ENCODE data around the gene PPFIBP1. TPM values are rescaled to one million over a fixed set of nuclear protein-coding genes. Genes with fewer than 3 reads are reported as not detected.
A peak's percentile ranks its signal among the peaks of the same experiment; 100 is the strongest.

PPFIBP1 gene
- total RNA-seq, 1 donor: 179 TPM

- Histone ChIP-seq H3K79me2 (ENCODE audit: insufficient read depth, low read length) (peaks cover 92% of the 10 kb centered on the region), H3K4me2 (ENCODE audit: insufficient read depth, low read length) (peak overlapping the region; percentile 75), H4K20me1 (ENCODE audit: insufficient read depth, low read length) (no peaks in the 10 kb centered on the region), H2AFZ (ENCODE audit: low read length) (no peak overlapping the region), H3K27me3 (ENCODE audit: insufficient read depth, low read length) (no peaks in the 10 kb centered on the region), H3K9me3 (ENCODE audit: low read depth, low read length) (no peaks in the 10 kb centered on the region), H3K4me1 (ENCODE audit: insufficient read depth, low read length) (peaks cover 89% of the 10 kb centered on the region), H3K4me3 (ENCODE audit: insufficient read depth, low read length) (no peak overlapping the region), H3K36me3 (ENCODE audit: insufficient read depth, low read length) (peaks cover 3% of the 10 kb centered on the region), H3K27ac (ENCODE audit: low read depth, low read length) (peak overlapping the region; percentile 96)
- TF ChIP-seq CTCF (IDR thresholded peaks at IDR 0.05; ENCODE audit: extremely low read depth, low read depth, low read length): no peak
- DNase-seq (ENCODE audit: insufficient read length, low spot score, missing footprints): no peak
Measured at GRCh38 chr12:27552886-27553560, 29.0 kb downstream of the PPFIBP1 start.

- Histone ChIP-seq H3K4me1 (ENCODE audit: insufficient read depth, low read length) (peaks cover 79% of the 10 kb centered on the region), H3K4me2 (ENCODE audit: insufficient read depth, low read length) (peak overlapping the region; percentile 75), H3K4me3 (ENCODE audit: insufficient read depth, low read length) (no peak overlapping the region), H4K20me1 (ENCODE audit: insufficient read depth, low read length) (no peaks in the 10 kb centered on the region), H3K27ac (ENCODE audit: low read depth, low read length) (peak overlapping the region; percentile 96), H3K79me2 (ENCODE audit: insufficient read depth, low read length) (peaks cover 92% of the 10 kb centered on the region), H3K9me3 (ENCODE audit: low read depth, low read length) (no peaks in the 10 kb centered on the region), H3K27me3 (ENCODE audit: insufficient read depth, low read length) (no peaks in the 10 kb centered on the region), H3K36me3 (ENCODE audit: insufficient read depth, low read length) (peaks cover 3% of the 10 kb centered on the region), H2AFZ (ENCODE audit: low read length) (no peak overlapping the region)
- DNase-seq (ENCODE audit: insufficient read length, low spot score, missing footprints): no peak
- TF ChIP-seq CTCF (IDR thresholded peaks at IDR 0.05; ENCODE audit: extremely low read depth, low read depth, low read length): no peak
Measured at GRCh38 chr12:27553941-27554340, 29.9 kb downstream of the PPFIBP1 start.

GRCh38 chr12:27554421-27555186 lies 30.6 kb downstream of the PPFIBP1 start:
- no peak for TF ChIP-seq CTCF (IDR thresholded peaks at IDR 0.05; ENCODE audit: extremely low read depth, low read depth, low read length)
- Histone ChIP-seq H3K9me3 (ENCODE audit: low read depth, low read length) (no peaks in the 10 kb centered on the region), H4K20me1 (ENCODE audit: insufficient read depth, low read length) (no peaks in the 10 kb centered on the region), H3K36me3 (ENCODE audit: insufficient read depth, low read length) (peaks cover 3% of the 10 kb centered on the region), H3K4me1 (ENCODE audit: insufficient read depth, low read length) (peaks cover 77% of the 10 kb centered on the region), H3K79me2 (ENCODE audit: insufficient read depth, low read length) (peaks cover 97% of the 10 kb centered on the region), H3K27ac (ENCODE audit: low read depth, low read length) (peak overlapping the region; percentile 96), H3K4me2 (ENCODE audit: insufficient read depth, low read length) (peak overlapping the region; percentile 75), H3K4me3 (ENCODE audit: insufficient read depth, low read length) (peak overlapping the region; percentile 40), H2AFZ (ENCODE audit: low read length) (peak overlapping the region; percentile 2), H3K27me3 (ENCODE audit: insufficient read depth, low read length) (no peaks in the 10 kb centered on the region)
- DNase-seq (ENCODE audit: insufficient read length, low spot score, missing footprints): no peak

GRCh38 chr12:27555361-27555760 lies 31.4 kb downstream of the PPFIBP1 start:
- Histone ChIP-seq H2AFZ (ENCODE audit: low read length) (no peak overlapping the region), H3K79me2 (ENCODE audit: insufficient read depth, low read length) (peaks cover 100% of the 10 kb centered on the region), H3K4me2 (ENCODE audit: insufficient read depth, low read length) (peak overlapping the region; percentile 75), H3K36me3 (ENCODE audit: insufficient read depth, low read length) (peaks cover 3% of the 10 kb centered on the region), H3K4me1 (ENCODE audit: insufficient read depth, low read length) (peaks cover 77% of the 10 kb centered on the region), H3K4me3 (ENCODE audit: insufficient read depth, low read length) (peak overlapping the region; percentile 40), H3K27me3 (ENCODE audit: insufficient read depth, low read length) (no peaks in the 10 kb centered on the region), H4K20me1 (ENCODE audit: insufficient read depth, low read length) (no peaks in the 10 kb centered on the region), H3K27ac (ENCODE audit: low read depth, low read length) (peak overlapping the region; percentile 96), H3K9me3 (ENCODE audit: low read depth, low read length) (no peaks in the 10 kb centered on the region)
- DNase-seq (ENCODE audit: insufficient read length, low spot score, missing footprints): no peak
- no peak for TF ChIP-seq CTCF (IDR thresholded peaks at IDR 0.05; ENCODE audit: extremely low read depth, low read depth, low read length)
